Liver (tissue), 9 donors: Measurements from ENCODE around the gene SKIC8. TPM values are rescaled to one million over a fixed set of nuclear protein-coding genes. Genes with fewer than 3 reads are reported as not detected.

Experiments used
- DNase-seq: peaks from one replicate; pipeline ENCODE4 v3.0.0-alpha.2; 2017; ENCODE audit warnings: low spot score
- H3K27ac ChIP-seq, 2 donors: one replicate each; pipeline ENCODE4 v1.7.0; 2013; ENCODE audit warnings: inconsistent platforms in 2 of 2, low read length in 2 of 2, control low read depth in 1 of 2, low read depth in 1 of 2, mild to moderate bottlenecking in 1 of 2
- H3K27me3 ChIP-seq, 4 donors: one replicate each; pipeline versions ENCODE4 v1.6.1 to v1.7.0; 2013; ENCODE audit warnings: low read length in 3 of 4, inconsistent platforms in 1 of 4, mild to moderate bottlenecking in 1 of 4, moderate library complexity in 1 of 4; ENCODE audit not compliant: control insufficient read depth in 4 of 4, insufficient read depth in 4 of 4
- H3K36me3 ChIP-seq, 4 donors: one replicate each; pipeline versions ENCODE4 v1.6.1 to v1.7.0; 2013; ENCODE audit warnings: low read length in 3 of 4, mild to moderate bottlenecking in 3 of 4, low read depth in 1 of 4, moderate library complexity in 1 of 4; ENCODE audit not compliant: control insufficient read depth in 4 of 4, insufficient read depth in 3 of 4
- H3K4me1 ChIP-seq, 4 donors: one replicate each; pipeline versions ENCODE4 v1.6.1 to v1.7.0; 2013; ENCODE audit warnings: low read length in 3 of 4, mild to moderate bottlenecking in 3 of 4, moderate library complexity in 1 of 4; ENCODE audit not compliant: control insufficient read depth in 4 of 4, insufficient read depth in 4 of 4
- H3K4me3 ChIP-seq, 3 donors: one replicate each; pipeline versions ENCODE4 v1.6.1 to v1.7.0; 2013; ENCODE audit warnings: low read length in 3 of 3, control low read depth in 1 of 3, low read depth in 1 of 3, mild to moderate bottlenecking in 1 of 3
- H3K9ac ChIP-seq, 2 donors: one replicate each; pipeline ENCODE4 v1.7.0; 2013; ENCODE audit warnings: low read length in 2 of 2, mild to moderate bottlenecking in 2 of 2, moderate library complexity in 2 of 2, control low read depth in 1 of 2, low read depth in 1 of 2
- H3K9me3 ChIP-seq, 4 donors: one replicate each; pipeline versions ENCODE4 v1.6.1 to v1.7.0; 2013; ENCODE audit warnings: low read length in 3 of 4; ENCODE audit not compliant: control insufficient read depth in 4 of 4
- ATF3 ChIP-seq: IDR thresholded peaks from 2 replicates; pipeline ENCODE4 v1.6.1; 2016; ENCODE audit warnings: antibody characterized with exemption
- EGR1 ChIP-seq, 2 donors: IDR thresholded peaks; 2 replicates each; pipeline ENCODE4 v1.6.1; 2016 to 2018; ENCODE audit warnings: antibody characterized with exemption in 2 of 2, low read depth in 2 of 2
- FOXA1 ChIP-seq: IDR thresholded peaks from 2 replicates; pipeline ENCODE4 v1.6.1; 2016; ENCODE audit warnings: antibody characterized with exemption
- FOXA2 ChIP-seq: IDR thresholded peaks from 2 replicates; pipeline ENCODE4 v1.6.1; 2016; ENCODE audit warnings: antibody characterized with exemption
- GABPA ChIP-seq, 2 donors: IDR thresholded peaks in 1 of 2; conservative IDR thresholded peaks in 1 of 2; 2 replicates each; pipeline ENCODE4 v1.6.1; 2016; ENCODE audit warnings: antibody characterized with exemption in 2 of 2, mild to moderate bottlenecking in 1 of 2, moderate library complexity in 1 of 2
- HNF4A ChIP-seq, 2 donors: conservative IDR thresholded peaks; 2 replicates each; pipeline ENCODE4 v1.6.1; 2016; ENCODE audit warnings: antibody characterized with exemption in 2 of 2, mild to moderate bottlenecking in 2 of 2
- JUND ChIP-seq, 2 donors: IDR thresholded peaks; 2 replicates each; pipeline ENCODE4 v1.6.1; 2016; ENCODE audit warnings: antibody characterized with exemption in 2 of 2
- MAX ChIP-seq: IDR thresholded peaks from 2 replicates; pipeline ENCODE4 v1.6.1; 2016; ENCODE audit warnings: antibody characterized with exemption
- RAD21 ChIP-seq, 2 donors: IDR thresholded peaks; 2 replicates each; pipeline ENCODE4 v1.6.1; 2016; ENCODE audit warnings: antibody characterized with exemption in 2 of 2, mild to moderate bottlenecking in 2 of 2
- REST ChIP-seq: IDR thresholded peaks from 2 replicates; pipeline ENCODE4 v1.6.1; 2016; ENCODE audit warnings: antibody characterized with exemption, mild to moderate bottlenecking
- RXRA ChIP-seq, 2 donors: IDR thresholded peaks; 2 replicates each; pipeline ENCODE4 v1.6.1; 2017 to 2018; ENCODE audit warnings: antibody characterized with exemption in 2 of 2, mild to moderate bottlenecking in 1 of 2
- TAF1 ChIP-seq: conservative IDR thresholded peaks from 2 replicates; pipeline ENCODE4 v1.6.1; 2016; ENCODE audit warnings: antibody characterized with exemption, mild to moderate bottlenecking
- YY1 ChIP-seq: IDR thresholded peaks from 2 replicates; pipeline ENCODE4 v1.6.1; 2016; ENCODE audit warnings: antibody characterized with exemption, mild to moderate bottlenecking
- ZBTB33 ChIP-seq: IDR thresholded peaks from 2 replicates; pipeline ENCODE4 v1.6.1; 2016; ENCODE audit warnings: antibody characterized with exemption
- WGBS: extraction: QIAGEN DNeasy Blood & Tissue Kit; methylation state at CpG from one replicate; pipeline ENCODE4 v1.1.7; 2013; 5-methylcytosine and 5-hydroxymethylcytosine counted together
- polyA plus RNA-seq, 2 donors: library from polyadenylated mRNA; stranded (reverse) in 1 of 2; unstranded in 1 of 2; fragments of 200-250 nt in 1 of 2; fragments of >200 nt in 1 of 2; fragmentation: Nextera tagmentation in 1 of 2; extraction: Ambion mirVana in 1 of 2; gene quantifications; one replicate each; pipeline versions ENCODE4 v1.2.1 to v1.2.3, GENCODE V29; 2013 to 2015
- total RNA-seq, 2 donors: library from RNA; depleted of rRNA; stranded (reverse); fragments of >200 nt; gene quantifications; one replicate each; pipeline ENCODE4 v1.2.3, GENCODE V29; 2014
- donor health status: healthy.
- donor health status: healthy.
- donor health status: healthy.
- donor health status: healthy.
- donor health status: healthy.

Gene SKIC8
- total and polyA plus RNA-seq, 4 donors, result 33.4 to 48.7 (median 40.2) TPM

GRCh38 chr15:78239811-78240210 is 59.6 kb downstream of the SKIC8 start:
- Histone ChIP-seq H3K9ac (no peak overlapping the region), H3K27me3 (no peaks in the 10 kb centered on the region), H3K27ac (no peak overlapping the region), H3K4me3 (no peak overlapping the region), H3K36me3 (no peaks in the 10 kb centered on the region), H3K9me3 (no peaks in the 10 kb centered on the region), H3K4me1 (no peaks in the 10 kb centered on the region)
- no peak for DNase-seq
- 92% methylated on average over 5 of the region's 5 CpGs for WGBS
- TF ChIP-seq RXRA (IDR thresholded peaks at IDR 0.05), result no peak

GRCh38 chr15:78237146-78237545 is 62.3 kb downstream of the SKIC8 start:
- DNase-seq, result no peak
- WGBS, result 77% methylated on average over 6 of the region's 6 CpGs

GRCh38 chr15:78236491-78236890 is 62.9 kb downstream of the SKIC8 start:
- H3K9me3 ChIP-seq, result no peaks in the 10 kb centered on the region
- H3K27ac ChIP-seq, result no peak overlapping the region
- no peaks in the 10 kb centered on the region for H3K36me3 ChIP-seq
- WGBS, result 90% methylated on average over 6 of the region's 6 CpGs
- no peak overlapping the region for H3K9ac ChIP-seq
- H3K4me1 ChIP-seq, result no peaks in the 10 kb centered on the region
- H3K4me3 ChIP-seq, result no peak overlapping the region
- no peaks in the 10 kb centered on the region for H3K27me3 ChIP-seq
- no peak for DNase-seq
- TF ChIP-seq TAF1 (no peak), HNF4A (conservative IDR thresholded peaks at IDR 0.05) (no peak), ZBTB33 (no peak), JUND (IDR thresholded peaks at IDR 0.05) (no peak), EGR1 (IDR thresholded peaks at IDR 0.05; ENCODE audit: low read depth in 2 of 2) (no peak), FOXA1 (no peak), REST (no peak), RAD21 (IDR thresholded peaks at IDR 0.05) (no peak), RXRA (IDR thresholded peaks at IDR 0.05) (no peak), YY1 (no peak)

More at GRCh38 chr15:78237146-78237545, 62.3 kb downstream of the SKIC8 start:
- no peak for TF ChIP-seq YY1
- no peak for TF ChIP-seq REST
- TF ChIP-seq MAX, result no peak
- no peak for TF ChIP-seq GABPA (IDR thresholded peaks at IDR 0.05 in 1 of 2, conservative IDR thresholded peaks at IDR 0.05 in 1 of 2)
- TF ChIP-seq FOXA2, result no peak
- no peak for TF ChIP-seq ATF3
- no peak for TF ChIP-seq JUND (IDR thresholded peaks at IDR 0.05)
- no peak for TF ChIP-seq RXRA (IDR thresholded peaks at IDR 0.05)
- H3K36me3 ChIP-seq, result no peaks in the 10 kb centered on the region
- no peak overlapping the region for H3K27ac ChIP-seq
- no peak overlapping the region for H3K4me3 ChIP-seq
- no peak overlapping the region for H3K9ac ChIP-seq
- H3K9me3 ChIP-seq, result no peaks in the 10 kb centered on the region
- no peaks in the 10 kb centered on the region for H3K4me1 ChIP-seq
- H3K27me3 ChIP-seq, result no peaks in the 10 kb centered on the region
